Endothelial cell of umbilical vein (primary cell): ENCODE data around the gene SEMA5A. TPM values are rescaled to one million over a fixed set of nuclear protein-coding genes. Genes with fewer than 3 reads are reported as not detected.

ENCODE experiments used
- BruUV-seq: library from RNA; stranded (reverse); fragments of 400-500 nt; replicated peaks from 2 replicates; lab custom pipeline; 2021; lab: Mats Ljungman, UMichigan
- CTCF ChIA-PET: fragments of 300-600, 350-600 bp; sonication (Branson Sonifier 250); formaldehyde crosslinking; loops from one replicate; lab custom pipeline; 2021; ENCODE audit warnings: antibody characterized with exemption, inconsistent platforms; lab: Charles Lee
- POLR2A ChIA-PET: fragments of 300-600, 350-600 bp; sonication (Branson Sonifier 250); formaldehyde crosslinking; loops from one replicate; lab custom pipeline; 2021; ENCODE audit warnings: antibody characterized with exemption, inconsistent platforms; lab: Charles Lee
- DNase-seq: peaks from one replicate; pipeline ENCODE4 v3.0.0-alpha.2; 2011; ENCODE audit warnings: low read depth, low spot score
- FAIRE-seq: peaks from 2 replicates; lab custom pipeline; 2011; peaks lifted over from hg19 to GRCh38; lab: Jason Lieb, UNC
- H2AFZ ChIP-seq: 2 replicates; pipeline ENCODE4 v1.6.0; 2012; ENCODE audit warnings: low read depth, low read length, control low read depth, inconsistent platforms
- H3K27ac ChIP-seq: 2 replicates; pipeline ENCODE4 v1.5.1; 2011; ENCODE audit warnings: low read depth, mild to moderate bottlenecking, control low read depth, low read length, moderate library complexity; ENCODE audit not compliant: insufficient read depth
- H3K27me3 ChIP-seq, 2 experiments: 2 replicates each; pipeline versions ENCODE4 v1.6.0 to v1.6.1; 2011; ENCODE audit warnings: low read length in 2 of 2, mixed read lengths in 1 of 2; ENCODE audit not compliant: control insufficient read depth in 2 of 2, insufficient read depth in 2 of 2
- H3K36me3 ChIP-seq, 2 experiments: 2 replicates in 1 of 2; 3 replicates in 1 of 2; pipeline ENCODE4 v1.5.1; 2011; ENCODE audit warnings: low read length in 2 of 2, mild to moderate bottlenecking in 1 of 2, moderate library complexity in 1 of 2; ENCODE audit not compliant: control insufficient read depth in 2 of 2, insufficient read depth in 2 of 2; ENCODE audit errors: extremely low read depth in 1 of 2
- H3K4me1 ChIP-seq: 3 replicates; pipeline ENCODE4 v1.5.1; 2011; ENCODE audit warnings: mild to moderate bottlenecking, low read length; ENCODE audit not compliant: control insufficient read depth, insufficient read depth; ENCODE audit errors: extremely low read depth
- H3K4me2 ChIP-seq: 2 replicates; pipeline ENCODE4 v1.6.1; 2011; ENCODE audit warnings: low read length, control low read depth, mixed read lengths; ENCODE audit not compliant: insufficient read depth
- H3K4me3 ChIP-seq, 3 experiments: fragments of 200-600 bp in 1 of 3; sonication (generic), shearing (Covaris generic) in 1 of 3; replicated peaks in 1 of 3; 2 replicates each; pipeline ENCODE4 v1.5.1; 2011 to 2016; ENCODE audit warnings: control low read depth in 3 of 3, low read length in 3 of 3, mild to moderate bottlenecking in 2 of 3, inconsistent platforms in 1 of 3, low read depth in 1 of 3, moderate library complexity in 1 of 3; ENCODE audit not compliant: insufficient read depth in 1 of 3
- H3K79me2 ChIP-seq: 2 replicates; pipeline ENCODE4 v1.6.0; 2012; ENCODE audit warnings: low read length, inconsistent platforms; ENCODE audit not compliant: control insufficient read depth, insufficient read depth
- H3K9ac ChIP-seq: replicated peaks from 2 replicates; pipeline ENCODE3; 2011; ENCODE audit warnings: low read length, control low read depth; ENCODE audit not compliant: insufficient read depth; ENCODE audit errors: extremely low read depth
- H3K9me1 ChIP-seq: replicated peaks from 3 replicates; pipeline ENCODE4 v1.6.0; 2011; ENCODE audit warnings: mild to moderate bottlenecking, low read length; ENCODE audit not compliant: control insufficient read depth, insufficient read depth; ENCODE audit errors: extremely low read depth
- H3K9me3 ChIP-seq: replicated peaks from 2 replicates; pipeline ENCODE4 v1.5.1; 2012; ENCODE audit warnings: low read length, inconsistent platforms; ENCODE audit not compliant: control insufficient read depth, insufficient read depth
- H4K20me1 ChIP-seq: replicated peaks from 2 replicates; pipeline ENCODE3; 2011; ENCODE audit warnings: mild to moderate bottlenecking, low read length; ENCODE audit not compliant: control insufficient read depth, insufficient read depth; ENCODE audit errors: extremely low read depth
- CTCF ChIP-seq, 2 donors: IDR thresholded peaks; 1 replicate in 1 of 2; 2 replicates in 1 of 2; pipeline ENCODE4 v1.5.1; 2011; ENCODE audit warnings: low read length in 2 of 2, mild to moderate bottlenecking in 2 of 2, moderate library complexity in 2 of 2, control low read depth in 1 of 2, inconsistent platforms in 1 of 2, low read depth in 1 of 2; ENCODE audit not compliant: insufficient read depth in 1 of 2; ENCODE audit errors: extremely low read depth in 1 of 2
- EZH2 ChIP-seq: IDR thresholded peaks from 2 replicates; pipeline ENCODE4 v1.6.1; 2012; ENCODE audit warnings: borderline replicate concordance, low read depth, mild to moderate bottlenecking, moderate library complexity, low read length, inconsistent platforms; ENCODE audit not compliant: severe bottlenecking
- FOS ChIP-seq: IDR thresholded peaks from 2 replicates; pipeline ENCODE4 v1.6.1; 2011; ENCODE audit warnings: mild to moderate bottlenecking, low read length, moderate library complexity, borderline replicate concordance; ENCODE audit not compliant: insufficient read depth
- GATA2 ChIP-seq: IDR thresholded peaks from 2 replicates; pipeline ENCODE4 v1.7.0; 2011; ENCODE audit warnings: low read depth, mild to moderate bottlenecking, moderate library complexity, mixed read lengths, low read length; ENCODE audit not compliant: insufficient read length, insufficient read depth
- JUN ChIP-seq: IDR thresholded peaks from 2 replicates; pipeline ENCODE4 v1.6.1; 2011; ENCODE audit warnings: borderline replicate concordance, low read depth; ENCODE audit not compliant: insufficient read length, insufficient read depth
- MAX ChIP-seq: IDR thresholded peaks from 2 replicates; pipeline ENCODE4 v1.6.1; 2011; ENCODE audit not compliant: insufficient read depth, insufficient read length
- MYC ChIP-seq: IDR thresholded peaks from one replicate; pipeline ENCODE4 v1.6.1; 2011; ENCODE audit warnings: mild to moderate bottlenecking, low read depth, low read length
- POLR2A ChIP-seq: IDR thresholded peaks from 2 replicates; pipeline ENCODE4 v1.6.1; 2012; ENCODE audit warnings: low read depth, mild to moderate bottlenecking, control low read depth, low read length
- POLR2AphosphoS5 ChIP-seq: IDR thresholded peaks from 2 replicates; pipeline ENCODE4 v1.6.1; 2012; ENCODE audit warnings: low read depth, mild to moderate bottlenecking, control low read depth, low read length, moderate library complexity; ENCODE audit not compliant: insufficient read depth
- dilution Hi-C: fragments of 300-500 bp; cut with MboI; formaldehyde crosslinking; loops from one replicate; pipeline ENCODE4 v1.15.0; 2019; ENCODE audit warnings: low sequenced_read_pairs; ENCODE audit not compliant: extremely low pct_ligation_motif_present
- intact Hi-C: fragments of 100-400 bp; cut with micrococcal nuclease; formaldehyde crosslinking; loops from one replicate; pipeline ENCODE4 v1.10.0; 2022
- polyA plus RNA-seq, 4 experiments: library from polyadenylated mRNA; depleted of rRNA in 3 of 4; stranded (reverse) in 3 of 4; unstranded in 1 of 4; fragments of >200 nt; gene quantifications; 2 replicates each; pipeline versions ENCODE4 v1.2.1 to v1.2.3, GENCODE V29; 2011 to 2012; ENCODE audit warnings: missing spikeins in 1 of 4
- total RNA-seq: library from RNA; stranded (reverse); gene quantifications from 2 replicates; pipeline ENCODE4 v1.2.3, GENCODE V29; 2021

SEMA5A gene
- total and polyA plus RNA-seq, 2 donors (not counting 3 experiments of a cell fraction or from before 2014, with no cell fraction given) = 0.04 to 0.06 TPM

GRCh38 chr5:9124071-9124470 lies 421.8 kb downstream of the SEMA5A start:
- Histone ChIP-seq H3K79me2 (no peaks in the 10 kb centered on the region), H3K9ac (no peak overlapping the region), H3K27ac (no peak overlapping the region), H3K4me2 (no peak overlapping the region), H2AFZ (no peak overlapping the region), H3K4me3 (no peak overlapping the region), H3K4me1 (no peaks in the 10 kb centered on the region), H4K20me1 (no peaks in the 10 kb centered on the region), H3K27me3 (no peaks in the 10 kb centered on the region), H3K9me1 (no peaks in the 10 kb centered on the region), H3K9me3 (no peaks in the 10 kb centered on the region), H3K36me3 (no peaks in the 10 kb centered on the region)
- dilution Hi-C loops = no loop called here
- BruUV-seq = no TSS peak
- ChIA-PET CTCF (no interaction called here), POLR2A (no interaction called here)
- DNase-seq (no peak), FAIRE-seq (no peak)
- intact Hi-C loops = no loop called here
- TF ChIP-seq EZH2 = no peak
- TF ChIP-seq FOS = no peak
- no peak for TF ChIP-seq MAX
- TF ChIP-seq POLR2AphosphoS5 = no peak
- TF ChIP-seq POLR2A = no peak
- no peak for TF ChIP-seq MYC
- no peak for TF ChIP-seq JUN
- TF ChIP-seq GATA2 = no peak
- no peak for TF ChIP-seq CTCF (IDR thresholded peaks at IDR 0.05; ENCODE audit: extremely low read depth in 1 of 2, insufficient read depth in 1 of 2, low read depth in 1 of 2, low read length in 2 of 2)
